Neural crest cell (in vitro differentiated cells): Measurements from ENCODE around the gene SAE1. TPM values are rescaled to one million over a fixed set of nuclear protein-coding genes. Genes with fewer than 3 reads are reported as not detected.

Experiments
- DNase-seq: peaks from one replicate; pipeline ENCODE4 v3.0.0; 2021; ENCODE audit warnings: low read depth, mixed read lengths, low spot score
- H3K27ac Mint-ChIP-seq: one replicate; pipeline ENCODE4 v1.8.0; 2021; ENCODE audit warnings: mild to moderate bottlenecking, mixed read lengths; ENCODE audit not compliant: unreplicated experiment
- H3K27me3 Mint-ChIP-seq: 2 replicates; pipeline ENCODE4 v1.8.0; 2021; ENCODE audit warnings: low read depth, mild to moderate bottlenecking, mixed read lengths
- H3K36me3 Mint-ChIP-seq: 2 replicates; pipeline ENCODE4 v1.8.0; 2021; ENCODE audit warnings: low read depth, mild to moderate bottlenecking, mixed read lengths
- H3K4me1 Mint-ChIP-seq: 2 replicates; pipeline ENCODE4 v1.8.0; 2021; ENCODE audit warnings: mixed read lengths
- H3K4me3 Mint-ChIP-seq: one replicate; pipeline ENCODE4 v1.8.0; 2021; ENCODE audit warnings: mild to moderate bottlenecking, mixed read lengths
- H3K9me3 Mint-ChIP-seq: 2 replicates; pipeline ENCODE4 v1.8.0; 2021; ENCODE audit warnings: mixed read lengths
- total RNA-seq: library from RNA; stranded (reverse); gene quantifications from 2 replicates; pipeline ENCODE4 v1.2.1, GENCODE V29; 2021
- TF ChIP-seq, protein P1 (sequence below): fragments of 200-600 bp; sonication (generic); conservative IDR thresholded peaks from 2 replicates; pipeline ENCODE4 v1.5.0; 2021; ENCODE audit warnings: antibody characterized with exemption, mild to moderate bottlenecking

SAE1 gene
- total RNA-seq, 1 donor from 2014 or later = 280 TPM

DNA sequence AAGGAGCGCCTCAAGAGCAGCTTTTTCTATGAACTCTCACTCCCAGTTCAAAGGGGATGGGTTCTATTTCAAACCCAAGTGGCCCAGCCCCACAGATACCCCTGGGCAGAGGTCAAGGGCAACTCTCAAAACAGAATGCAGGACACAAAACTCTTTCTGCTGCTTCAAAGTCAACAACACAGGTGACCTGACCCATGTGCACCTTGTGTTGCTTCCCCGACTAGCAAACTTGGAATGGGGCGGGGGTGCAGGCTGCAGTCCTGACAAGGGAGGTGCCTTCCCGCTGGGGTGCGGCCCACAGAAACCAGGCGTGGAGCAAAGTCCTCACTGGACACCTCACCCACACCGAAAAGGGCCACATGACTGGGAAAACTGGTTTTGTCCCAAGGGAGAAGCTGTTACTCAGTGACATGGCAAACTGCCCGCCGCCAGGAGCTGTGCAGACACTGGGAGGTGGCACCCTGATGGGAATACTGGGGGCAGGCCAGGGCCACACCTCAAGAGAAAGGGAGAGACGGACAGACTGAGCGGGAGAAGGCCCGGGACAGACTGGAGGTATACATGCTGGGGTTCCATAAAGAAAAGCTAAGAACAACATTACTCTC is 34.4 kb upstream of the SAE1 start:
- Mint-ChIP-seq H3K4me1 (peaks cover 54% of the 10 kb centered on the region), H3K27me3 (no peaks in the 10 kb centered on the region), H3K36me3 (peaks cover 11% of the 10 kb centered on the region), H3K9me3 (no peaks in the 10 kb centered on the region), H3K27ac (peak overlapping the region; percentile 78), H3K4me3 (no peak overlapping the region)
- TF ChIP-seq, protein P1, sequence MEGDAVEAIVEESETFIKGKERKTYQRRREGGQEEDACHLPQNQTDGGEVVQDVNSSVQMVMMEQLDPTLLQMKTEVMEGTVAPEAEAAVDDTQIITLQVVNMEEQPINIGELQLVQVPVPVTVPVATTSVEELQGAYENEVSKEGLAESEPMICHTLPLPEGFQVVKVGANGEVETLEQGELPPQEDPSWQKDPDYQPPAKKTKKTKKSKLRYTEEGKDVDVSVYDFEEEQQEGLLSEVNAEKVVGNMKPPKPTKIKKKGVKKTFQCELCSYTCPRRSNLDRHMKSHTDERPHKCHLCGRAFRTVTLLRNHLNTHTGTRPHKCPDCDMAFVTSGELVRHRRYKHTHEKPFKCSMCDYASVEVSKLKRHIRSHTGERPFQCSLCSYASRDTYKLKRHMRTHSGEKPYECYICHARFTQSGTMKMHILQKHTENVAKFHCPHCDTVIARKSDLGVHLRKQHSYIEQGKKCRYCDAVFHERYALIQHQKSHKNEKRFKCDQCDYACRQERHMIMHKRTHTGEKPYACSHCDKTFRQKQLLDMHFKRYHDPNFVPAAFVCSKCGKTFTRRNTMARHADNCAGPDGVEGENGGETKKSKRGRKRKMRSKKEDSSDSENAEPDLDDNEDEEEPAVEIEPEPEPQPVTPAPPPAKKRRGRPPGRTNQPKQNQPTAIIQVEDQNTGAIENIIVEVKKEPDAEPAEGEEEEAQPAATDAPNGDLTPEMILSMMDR = no peak
- no peak for DNase-seq

DNA sequence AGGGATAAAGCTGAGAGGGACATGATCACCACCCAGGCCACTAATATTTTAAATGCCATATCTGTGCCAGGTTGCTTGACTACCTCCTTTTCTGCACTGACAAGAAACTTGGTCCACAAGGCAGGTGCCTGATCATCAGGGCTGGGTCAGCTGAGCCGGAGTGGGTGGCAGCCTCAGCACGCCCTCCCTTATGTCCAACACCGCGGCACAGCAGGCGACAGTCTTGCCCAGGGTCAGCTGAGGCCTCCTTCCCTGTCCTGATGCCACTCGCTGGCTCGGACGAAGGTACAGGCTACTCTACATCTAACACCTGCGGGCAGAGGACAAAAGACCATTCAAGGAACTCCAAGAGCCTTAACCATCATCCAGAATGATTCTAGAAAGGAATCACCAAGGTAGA is 33.9 kb upstream of the SAE1 start:
- H3K27ac Mint-ChIP-seq = peak overlapping the region; percentile 39
- no peaks in the 10 kb centered on the region for H3K27me3 Mint-ChIP-seq
- H3K9me3 Mint-ChIP-seq = no peaks in the 10 kb centered on the region
- H3K4me1 Mint-ChIP-seq = peaks cover 54% of the 10 kb centered on the region
- peaks cover 11% of the 10 kb centered on the region for H3K36me3 Mint-ChIP-seq
- no peak for DNase-seq
- TF ChIP-seq, protein P1 = no peak
- no peak overlapping the region for H3K4me3 Mint-ChIP-seq

DNA sequence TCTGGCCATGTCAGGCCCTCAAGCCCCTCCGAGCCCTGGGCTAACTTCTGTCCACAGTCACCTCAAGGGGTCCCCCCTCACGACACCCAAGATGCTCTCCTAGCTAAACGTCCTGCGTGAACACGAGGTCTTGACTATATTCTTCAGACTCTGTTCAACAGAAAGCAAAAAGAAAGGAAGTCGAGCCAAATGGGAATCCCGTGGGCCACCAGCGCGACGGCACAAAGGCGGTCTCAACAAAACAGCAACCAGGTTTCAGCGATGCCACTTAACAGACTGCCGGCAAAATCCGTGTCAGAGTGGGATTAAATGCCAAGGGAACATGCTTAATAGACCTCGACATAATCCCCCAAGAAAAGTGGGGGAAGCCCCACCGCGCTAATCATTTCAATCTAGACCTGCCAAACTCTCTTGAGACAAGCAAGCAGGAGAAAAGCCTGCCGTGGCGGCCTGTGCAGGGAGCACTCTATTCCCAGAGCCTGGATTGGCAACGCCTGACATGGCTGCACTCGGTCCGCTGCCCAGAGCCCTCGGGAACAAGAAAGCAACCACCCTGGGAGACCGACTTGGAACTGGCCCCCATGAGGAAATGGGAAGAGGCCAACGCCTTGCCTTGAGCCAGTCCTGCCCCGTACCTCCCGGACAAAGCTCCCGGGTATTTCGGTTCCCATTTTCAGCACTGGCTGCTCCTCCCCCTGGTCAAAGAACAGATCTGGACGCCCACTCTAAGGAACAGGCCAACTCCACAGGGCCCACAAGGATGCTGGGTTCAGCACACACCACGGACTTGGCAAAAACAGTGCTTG is 33.0 kb upstream of the SAE1 start:
- Mint-ChIP-seq H3K27me3 (no peaks in the 10 kb centered on the region), H3K4me1 (peaks cover 62% of the 10 kb centered on the region), H3K9me3 (no peaks in the 10 kb centered on the region), H3K36me3 (peaks cover 8% of the 10 kb centered on the region), H3K4me3 (no peak overlapping the region), H3K27ac (peak overlapping the region; percentile 39)
- TF ChIP-seq, protein P1 = no peak
- no peak for DNase-seq

DNA sequence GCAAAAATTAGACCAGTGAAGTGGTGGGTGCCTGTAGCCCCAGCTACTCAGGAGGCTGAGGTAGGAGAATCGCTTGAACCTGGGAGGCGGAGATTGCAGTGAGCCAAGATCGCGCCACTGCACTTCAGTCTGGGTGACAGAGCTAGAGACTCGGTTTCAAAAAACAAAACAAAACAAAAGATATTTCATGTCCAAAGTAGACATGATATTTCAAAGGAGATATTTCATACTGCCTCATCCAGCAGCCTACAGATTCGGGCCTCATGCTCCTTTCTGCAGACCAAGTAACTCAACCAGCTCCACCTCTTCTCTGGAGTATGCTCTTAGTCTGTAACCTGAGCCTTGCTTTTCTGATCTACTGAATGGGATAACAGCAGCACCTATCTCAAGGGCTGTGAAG is 32.0 kb upstream of the SAE1 start:
- Mint-ChIP-seq H3K27me3 (no peaks in the 10 kb centered on the region), H3K9me3 (no peaks in the 10 kb centered on the region), H3K36me3 (peaks cover 8% of the 10 kb centered on the region), H3K4me1 (peaks cover 67% of the 10 kb centered on the region), H3K27ac (no peak overlapping the region), H3K4me3 (no peak overlapping the region)
- TF ChIP-seq, protein P1 = no peak
- no peak for DNase-seq

DNA sequence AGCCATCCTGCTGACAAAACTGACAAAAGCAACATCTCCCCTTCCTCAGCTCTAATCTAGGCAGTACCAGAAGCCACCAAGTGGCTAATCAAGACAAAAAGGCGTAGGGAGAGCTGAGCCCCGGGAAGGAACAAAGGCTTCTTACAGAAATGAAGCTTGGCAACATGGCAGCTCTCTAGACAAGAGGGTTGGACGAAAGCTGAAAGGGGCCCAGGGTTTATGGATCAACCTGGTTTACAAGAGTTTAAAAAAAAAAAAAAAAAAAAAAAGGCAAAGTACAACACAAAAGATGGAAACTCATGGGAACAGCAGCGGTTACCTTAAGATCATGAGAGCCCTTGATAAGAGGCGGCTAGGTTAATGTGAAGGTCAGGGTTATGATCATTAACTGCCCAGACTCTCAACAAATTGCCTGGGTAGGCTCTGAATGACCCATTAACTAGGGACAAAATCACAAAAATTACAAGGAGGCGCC is 31.0 kb upstream of the SAE1 start:
- peaks cover 3% of the 10 kb centered on the region for H3K36me3 Mint-ChIP-seq
- H3K4me1 Mint-ChIP-seq = peaks cover 63% of the 10 kb centered on the region
- peak; percentile 6 for DNase-seq
- TF ChIP-seq, protein P1 = no peak
- H3K4me3 Mint-ChIP-seq = peak overlapping the region; percentile 46
- H3K27ac Mint-ChIP-seq = peak overlapping the region; percentile 81
- H3K27me3 Mint-ChIP-seq = no peaks in the 10 kb centered on the region
- no peaks in the 10 kb centered on the region for H3K9me3 Mint-ChIP-seq
